ENCODE measurements around the gene TNIP2. TPM values are rescaled to one million over a fixed set of nuclear protein-coding genes. Genes with fewer than 3 reads are reported as not detected.

The TNIP2 gene
- total and polyA plus RNA-seq, 2 of the 13 experiments (the other 11 are each of a cell fraction or from before 2014, with no cell fraction given) = 25.6 to 38.0 TPM

- TF ChIP-seq SRSF9 (IDR thresholded peaks at IDR 0.05; ENCODE audit: borderline replicate concordance, insufficient read depth, low read depth, low read length, poor library complexity, severe bottlenecking) (no peak), ELF4 (CRISPR knock-in tag; IDR thresholded peaks at IDR 0.05; ENCODE audit: borderline replicate concordance) (no peak), ZZZ3 (CRISPR knock-in tag; IDR thresholded peaks at IDR 0.05; ENCODE audit: borderline replicate concordance) (no peak), PRDM10 (CRISPR knock-in tag; IDR thresholded peaks at IDR 0.05; ENCODE audit: low read depth) (peak; percentile 84; the same call in 1 of the 2 replicates), ZNF567 (CRISPR knock-in tag; IDR thresholded peaks at IDR 0.05; ENCODE audit: borderline replicate concordance) (0 out of 2 replicates have a peak, but pooled peaks have one; percentile 72), NR2F6 (IDR thresholded peaks at IDR 0.05) (peak; percentile 72), NR2F6 (CRISPR knock-in tag; IDR thresholded peaks at IDR 0.05) (peak; percentile 86), TIGD3 (CRISPR knock-in tag; IDR thresholded peaks at IDR 0.05; ENCODE audit: borderline replicate concordance) (0 out of 2 replicates have a peak, but pooled peaks have one; percentile 23), ZNF362 (CRISPR knock-in tag; IDR thresholded peaks at IDR 0.05; ENCODE audit: borderline replicate concordance) (no peak), ZMAT5 (CRISPR knock-in tag; IDR thresholded peaks at IDR 0.05; ENCODE audit: borderline replicate concordance, low read depth) (no peak), ZBTB7A (CRISPR knock-in tag; IDR thresholded peaks at IDR 0.05) (peak; percentile 95), ZNF296 (CRISPR knock-in tag; conservative IDR thresholded peaks at IDR 0.05) (no peak; the same call in 1 of the 2 replicates), GATAD2A (CRISPR knock-in tag; IDR thresholded peaks at IDR 0.05) (peak; percentile 93), ZNF607 (CRISPR knock-in tag; IDR thresholded peaks at IDR 0.05; ENCODE audit: borderline replicate concordance) (no peak), ZNF225 (CRISPR knock-in tag; IDR thresholded peaks at IDR 0.05) (no peak), MTA3 (CRISPR knock-in tag; IDR thresholded peaks at IDR 0.05) (no peak), USF2 (IDR thresholded peaks at IDR 0.05; ENCODE audit: low read depth, low read length) (no peak), USF2 (CRISPR knock-in tag; IDR thresholded peaks at IDR 0.05; ENCODE audit: borderline replicate concordance) (no peak), ZNF816 (CRISPR knock-in tag; IDR thresholded peaks at IDR 0.05; ENCODE audit: borderline replicate concordance) (0 out of 2 replicates have a peak, but pooled peaks have one; percentile 11), U2AF1 (optimal IDR thresholded peaks at IDR 0.05; ENCODE audit: low read depth, low read length) (no peak)
These were observed 44.8 kb upstream of the TNIP2 start (continued) for GRCh38 chr4:2800691-2801596.
